ENCODE data around the gene PSMC3. TPM values are rescaled to one million over a fixed set of nuclear protein-coding genes. Genes with fewer than 3 reads are reported as not detected.

Gene PSMC3
- polyA plus RNA-seq, 3 donors: 44.1 to 97.4 (median 89.5) TPM

GRCh38 chr11:47437218-47437745 lies 11.0 kb upstream of the PSMC3 start:
- Histone ChIP-seq H3K9ac (ENCODE audit: insufficient read depth, low read length, poor library complexity, severe bottlenecking) (no peak overlapping the region), H3K4me2 (replicated peaks; ENCODE audit: extremely low read depth, low read length, poor library complexity, severe bottlenecking) (no peak overlapping the region), H3K27ac (ENCODE audit: low read depth in 1 of 2, low read length in 2 of 2) (no peak overlapping the region), H3K4me3 (replicated peaks in 1 of 3; ENCODE audit: low read depth in 2 of 3, low read length in 3 of 3) (no peak overlapping the region), H3K27me3 (ENCODE audit: control insufficient read depth in 2 of 2, insufficient read depth in 2 of 2, low read length in 2 of 2) (no peaks in the 10 kb centered on the region), H2AFZ (ENCODE audit: insufficient read depth, low read depth, low read length, poor library complexity, severe bottlenecking) (no peak overlapping the region), H3K4me1 (ENCODE audit: control insufficient read depth in 1 of 2, insufficient read depth in 2 of 2, low read length in 2 of 2) (no peaks in the 10 kb centered on the region), H3K79me2 (ENCODE audit: insufficient read depth, low read length) (no peaks in the 10 kb centered on the region), H3K9me3 (replicated peaks in 1 of 2; ENCODE audit: control insufficient read depth in 1 of 2, insufficient read depth in 1 of 2, low read length in 2 of 2) (no peaks in the 10 kb centered on the region), H3K36me3 (replicated peaks in 1 of 2; ENCODE audit: control insufficient read depth in 1 of 2, insufficient read depth in 2 of 2, low read length in 2 of 2) (no peaks in the 10 kb centered on the region), H4K20me1 (ENCODE audit: insufficient read depth, low read length) (no peaks in the 10 kb centered on the region)
- no peak overlapping the region for H3K27ac Mint-ChIP-seq
- DNase-seq: no peak
- H3K27me3 Mint-ChIP-seq (ENCODE audit: low read depth in 3 of 3): peaks cover 0 to 5% (median 3%) of the 10 kb centered on the region in 3 donors
- 95% methylated on average over 5 of the region's 11 CpGs for WGBS (ENCODE audit: insufficient coverage)
- no peaks in the 10 kb centered on the region for H3K36me3 Mint-ChIP-seq
- no peak overlapping the region for H3K4me3 Mint-ChIP-seq
- intact Hi-C loops (cut with micrococcal nuclease): no loop called here
- TF ChIP-seq CTCF (IDR thresholded peaks at IDR 0.05): no peak
- H3K9me3 Mint-ChIP-seq: no peaks in the 10 kb centered on the region
- no peaks in the 10 kb centered on the region for H3K4me1 Mint-ChIP-seq

- DNase-seq: no peak
- Histone ChIP-seq H3K36me3 (replicated peaks in 1 of 2; ENCODE audit: control insufficient read depth in 1 of 2, insufficient read depth in 2 of 2, low read length in 2 of 2) (no peaks in the 10 kb centered on the region), H3K9ac (ENCODE audit: insufficient read depth, low read length, poor library complexity, severe bottlenecking) (no peak overlapping the region), H3K4me1 (ENCODE audit: control insufficient read depth in 1 of 2, insufficient read depth in 2 of 2, low read length in 2 of 2) (no peaks in the 10 kb centered on the region), H3K4me2 (replicated peaks; ENCODE audit: extremely low read depth, low read length, poor library complexity, severe bottlenecking) (no peak overlapping the region), H3K4me3 (replicated peaks in 1 of 3; ENCODE audit: low read depth in 2 of 3, low read length in 3 of 3) (no peak overlapping the region), H3K27ac (ENCODE audit: low read depth in 1 of 2, low read length in 2 of 2) (no peak overlapping the region), H3K79me2 (ENCODE audit: insufficient read depth, low read length) (no peaks in the 10 kb centered on the region), H3K27me3 (ENCODE audit: control insufficient read depth in 2 of 2, insufficient read depth in 2 of 2, low read length in 2 of 2) (no peaks in the 10 kb centered on the region), H2AFZ (ENCODE audit: insufficient read depth, low read depth, low read length, poor library complexity, severe bottlenecking) (no peak overlapping the region), H3K9me3 (replicated peaks in 1 of 2; ENCODE audit: control insufficient read depth in 1 of 2, insufficient read depth in 1 of 2, low read length in 2 of 2) (no peaks in the 10 kb centered on the region), H4K20me1 (ENCODE audit: insufficient read depth, low read length) (no peaks in the 10 kb centered on the region)
- TF ChIP-seq CTCF (IDR thresholded peaks at IDR 0.05): no peak
- H3K4me1 Mint-ChIP-seq: no peaks in the 10 kb centered on the region
- no peak overlapping the region for H3K4me3 Mint-ChIP-seq
- peaks cover 0 to 5% (median 3%) of the 10 kb centered on the region in 3 donors for H3K27me3 Mint-ChIP-seq (ENCODE audit: low read depth in 3 of 3)
- no peaks in the 10 kb centered on the region for H3K36me3 Mint-ChIP-seq
- WGBS (ENCODE audit: insufficient coverage): 100% methylated on average over 1 of the region's 3 CpGs
- no peak overlapping the region for H3K27ac Mint-ChIP-seq
- intact Hi-C loops (cut with micrococcal nuclease): no loop called here
- H3K9me3 Mint-ChIP-seq: no peaks in the 10 kb centered on the region
Measured at GRCh38 chr11:47436726-47437125, 10.5 kb upstream of the PSMC3 start.
